IPS-20b (cell line): ENCODE data around the gene FBXO4.

Source experiments
- H3K27ac ChIP-seq: one replicate; pipeline ENCODE4 v1.5.1; 2013; ENCODE audit warnings: low read length
- H3K27me3 ChIP-seq: 2 replicates; pipeline ENCODE4 v1.6.1; 2013; ENCODE audit warnings: mild to moderate bottlenecking, low read length, inconsistent platforms; ENCODE audit not compliant: insufficient read depth
- H3K36me3 ChIP-seq: 2 replicates; pipeline ENCODE4 v1.6.1; 2013; ENCODE audit warnings: low read depth, mild to moderate bottlenecking, inconsistent platforms, low read length, moderate library complexity; ENCODE audit not compliant: insufficient read depth
- H3K4me1 ChIP-seq: 2 replicates; pipeline ENCODE4 v1.6.1; 2013; ENCODE audit warnings: mild to moderate bottlenecking, control low read depth, inconsistent platforms, low read length, moderate library complexity; ENCODE audit not compliant: insufficient read depth
- H3K4me3 ChIP-seq: 2 replicates; pipeline ENCODE4 v1.5.1; 2013; ENCODE audit warnings: mild to moderate bottlenecking, low read length, inconsistent platforms
- H3K9ac ChIP-seq: 2 replicates; pipeline ENCODE4 v1.6.1; 2013; ENCODE audit warnings: low read depth, mild to moderate bottlenecking, inconsistent platforms, low read length, moderate library complexity
- H3K9me3 ChIP-seq: 2 replicates; pipeline ENCODE4 v1.6.1; 2013; ENCODE audit warnings: mild to moderate bottlenecking, low read depth, low read length, inconsistent platforms; ENCODE audit not compliant: insufficient read depth

FBXO4 gene

GRCh38 chr5:41924872-41925554 lies at the start of gene FBXO4:
Gene FBXO4 (plus strand): TSS chr5:41925281. CDS start chr5:41925310, 29 bp downstream.
- H3K4me1 ChIP-seq, result peaks cover 3% of the 10 kb centered on the region; the same call in 1 of the 2 replicates
- peak within 1 kb of the TSS; percentile 83 for H3K4me3 ChIP-seq
- H3K36me3 ChIP-seq, result peaks cover 18% of the 10 kb centered on the region
- H3K9me3 ChIP-seq, result no peaks in the 10 kb centered on the region
- H3K27me3 ChIP-seq, result peaks cover 8% of the 10 kb centered on the region
- no peak within 1 kb of the TSS for H3K27ac ChIP-seq
- H3K9ac ChIP-seq, result peak within 1 kb of the TSS; percentile 77

GRCh38 chr5:41876678-41877077 lies 48.4 kb upstream of the FBXO4 start:
- H3K27me3 ChIP-seq, result peaks cover 7% of the 10 kb centered on the region; the same call in 1 of the 2 replicates
- no peak overlapping the region for H3K27ac ChIP-seq
- no peak overlapping the region for H3K4me3 ChIP-seq
- H3K36me3 ChIP-seq, result no peaks in the 10 kb centered on the region
- no peaks in the 10 kb centered on the region for H3K4me1 ChIP-seq
- no peak overlapping the region for H3K9ac ChIP-seq
- H3K9me3 ChIP-seq, result no peaks in the 10 kb centered on the region

GRCh38 chr5:41877408-41877807 lies 47.7 kb upstream of the FBXO4 start:
- no peaks in the 10 kb centered on the region for H3K4me1 ChIP-seq
- no peaks in the 10 kb centered on the region for H3K36me3 ChIP-seq
- no peak overlapping the region for H3K27ac ChIP-seq
- H3K9ac ChIP-seq, result no peak overlapping the region
- no peaks in the 10 kb centered on the region; the same call in 1 of the 2 replicates for H3K27me3 ChIP-seq
- H3K4me3 ChIP-seq, result no peak overlapping the region
- no peaks in the 10 kb centered on the region for H3K9me3 ChIP-seq

GRCh38 chr5:41878173-41878572 lies 46.9 kb upstream of the FBXO4 start:
- Histone ChIP-seq H3K4me3 (no peak overlapping the region), H3K9ac (no peak overlapping the region), H3K9me3 (no peaks in the 10 kb centered on the region), H3K36me3 (no peaks in the 10 kb centered on the region), H3K27ac (no peak overlapping the region), H3K27me3 (no peaks in the 10 kb centered on the region), H3K4me1 (no peaks in the 10 kb centered on the region)

GRCh38 chr5:41878643-41879478 lies 46.2 kb upstream of the FBXO4 start:
- Histone ChIP-seq H3K4me1 (no peaks in the 10 kb centered on the region), H3K36me3 (no peaks in the 10 kb centered on the region), H3K9ac (no peak overlapping the region), H3K27me3 (no peaks in the 10 kb centered on the region), H3K4me3 (no peak overlapping the region), H3K9me3 (no peaks in the 10 kb centered on the region), H3K27ac (no peak overlapping the region)

GRCh38 chr5:41882765-41883164 lies 42.3 kb upstream of the FBXO4 start:
- no peak overlapping the region for H3K27ac ChIP-seq
- no peaks in the 10 kb centered on the region for H3K4me1 ChIP-seq
- H3K4me3 ChIP-seq, result no peak overlapping the region
- H3K27me3 ChIP-seq, result no peaks in the 10 kb centered on the region
- H3K36me3 ChIP-seq, result no peaks in the 10 kb centered on the region
- H3K9me3 ChIP-seq, result peaks cover 12% of the 10 kb centered on the region; the same call in 1 of the 2 replicates
- no peak overlapping the region for H3K9ac ChIP-seq

- no peak overlapping the region for H3K27ac ChIP-seq
- H3K9ac ChIP-seq, result no peak overlapping the region
- H3K36me3 ChIP-seq, result no peaks in the 10 kb centered on the region
- H3K4me1 ChIP-seq, result no peaks in the 10 kb centered on the region
- no peaks in the 10 kb centered on the region for H3K27me3 ChIP-seq
- H3K9me3 ChIP-seq, result peaks cover 17% of the 10 kb centered on the region; the same call in 1 of the 2 replicates
- H3K4me3 ChIP-seq, result no peak overlapping the region
Measured at GRCh38 chr5:41883243-41883642, 41.8 kb upstream of the FBXO4 start.

- H3K9ac ChIP-seq, result no peak overlapping the region
- H3K9me3 ChIP-seq, result peaks cover 19% of the 10 kb centered on the region; the same call in 1 of the 2 replicates
- H3K27me3 ChIP-seq, result no peaks in the 10 kb centered on the region
- H3K4me3 ChIP-seq, result no peak overlapping the region
- no peaks in the 10 kb centered on the region for H3K36me3 ChIP-seq
- no peaks in the 10 kb centered on the region for H3K4me1 ChIP-seq
- H3K27ac ChIP-seq, result no peak overlapping the region
Measured at GRCh38 chr5:41883936-41884335, 41.1 kb upstream of the FBXO4 start.

- no peaks in the 10 kb centered on the region for H3K27me3 ChIP-seq
- H3K4me3 ChIP-seq, result no peak overlapping the region
- peaks cover 19% of the 10 kb centered on the region; the same call in 1 of the 2 replicates for H3K9me3 ChIP-seq
- H3K27ac ChIP-seq, result no peak overlapping the region
- no peaks in the 10 kb centered on the region for H3K4me1 ChIP-seq
- H3K9ac ChIP-seq, result no peak overlapping the region
- H3K36me3 ChIP-seq, result no peaks in the 10 kb centered on the region
Measured at GRCh38 chr5:41885286-41885685, 39.8 kb upstream of the FBXO4 start.

GRCh38 chr5:41891066-41891707 lies 33.9 kb upstream of the FBXO4 start:
- Histone ChIP-seq H3K27ac (no peak overlapping the region), H3K4me1 (no peaks in the 10 kb centered on the region; the same call in 1 of the 2 replicates), H3K36me3 (no peaks in the 10 kb centered on the region), H3K27me3 (no peaks in the 10 kb centered on the region), H3K4me3 (no peak overlapping the region), H3K9ac (no peak overlapping the region), H3K9me3 (peaks cover 15% of the 10 kb centered on the region; the same call in 1 of the 2 replicates)

- Histone ChIP-seq H3K27me3 (no peaks in the 10 kb centered on the region), H3K4me3 (no peak overlapping the region), H3K9ac (no peak overlapping the region), H3K27ac (no peak overlapping the region), H3K36me3 (no peaks in the 10 kb centered on the region), H3K9me3 (peaks cover 13% of the 10 kb centered on the region; the same call in 1 of the 2 replicates), H3K4me1 (no peaks in the 10 kb centered on the region; the same call in 1 of the 2 replicates)
Measured at GRCh38 chr5:41892031-41892430, 33.0 kb upstream of the FBXO4 start.
